GM18502 (cell line): ENCODE data around the gene ZNF554.
"Not testable (repeated sequence)": the region's sequence is repeated elsewhere in the genome, so short reads cannot be mapped to it uniquely, and the experiment has no call there.

Source experiments
- ATAC-seq: cut with Tn5 transposase; IDR thresholded peaks from one replicate; pipeline ENCODE4 v1.9.1; 2021; ENCODE audit warnings: mild to moderate bottlenecking; ENCODE audit not compliant: unreplicated experiment, poor library complexity

ZNF554 gene

DNA sequence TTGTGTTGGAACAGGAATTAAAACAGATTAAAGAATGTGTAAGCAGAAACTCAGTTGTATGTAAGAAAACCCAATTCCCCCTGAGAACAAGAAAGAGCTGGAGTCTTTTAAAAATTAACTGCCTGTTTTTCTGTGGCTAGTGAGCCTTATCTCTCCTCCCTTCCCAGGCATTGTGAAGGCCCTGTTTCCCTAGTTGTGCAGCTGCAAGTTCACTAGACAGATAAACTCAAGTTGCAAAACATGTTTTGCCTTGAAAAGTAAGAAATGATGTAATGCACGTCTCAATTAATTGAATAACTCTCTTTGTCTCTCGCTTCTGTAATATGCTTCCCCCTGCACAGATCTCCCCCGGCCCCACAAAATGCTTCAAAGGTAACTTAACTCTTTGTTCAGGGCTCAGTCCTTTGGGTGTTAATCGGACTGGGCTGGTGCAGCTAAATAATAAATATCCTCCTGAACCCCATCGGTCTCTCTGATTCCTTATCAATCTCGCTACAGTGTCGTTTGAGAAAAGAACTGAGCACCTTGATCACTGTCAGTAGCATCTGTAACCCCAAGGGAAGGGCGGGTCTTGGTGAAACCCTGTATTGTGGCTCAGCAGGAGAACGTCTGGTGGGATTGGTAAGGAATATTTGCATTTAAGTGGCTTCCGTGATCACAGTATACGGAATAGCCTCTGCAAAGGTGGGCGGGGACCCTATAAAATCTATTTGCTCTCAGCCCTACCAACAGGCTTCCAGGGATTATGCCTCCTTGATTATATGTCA lies 45.8 kb downstream of the ZNF554 start:
- no peak for ATAC-seq

DNA sequence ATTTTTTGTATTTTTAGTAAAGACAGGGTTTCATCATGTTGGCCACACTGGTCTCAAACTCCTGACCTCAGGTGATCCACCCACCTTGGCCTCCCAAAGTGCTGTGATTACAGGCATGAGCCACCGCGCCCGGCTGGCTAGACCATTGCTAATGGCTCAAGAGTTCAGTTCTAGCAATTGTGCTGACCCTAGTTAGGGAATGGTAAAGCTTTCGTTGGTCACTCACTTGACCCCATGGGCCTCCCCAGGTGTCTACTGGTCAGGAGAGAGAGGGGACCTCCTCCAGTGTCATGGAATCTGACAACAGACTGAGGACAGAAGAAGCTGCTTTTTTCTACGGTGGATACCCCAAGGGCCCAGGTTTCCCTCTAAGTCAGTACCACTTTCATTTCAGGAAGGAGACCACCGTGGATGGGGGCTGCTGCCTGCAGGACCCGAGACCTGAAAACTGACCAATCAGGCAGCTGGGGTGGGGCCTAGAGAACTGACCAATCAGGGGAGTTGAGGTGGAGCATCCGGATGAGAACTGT lies 46.9 kb downstream of the ZNF554 start:
- no peak for ATAC-seq

DNA sequence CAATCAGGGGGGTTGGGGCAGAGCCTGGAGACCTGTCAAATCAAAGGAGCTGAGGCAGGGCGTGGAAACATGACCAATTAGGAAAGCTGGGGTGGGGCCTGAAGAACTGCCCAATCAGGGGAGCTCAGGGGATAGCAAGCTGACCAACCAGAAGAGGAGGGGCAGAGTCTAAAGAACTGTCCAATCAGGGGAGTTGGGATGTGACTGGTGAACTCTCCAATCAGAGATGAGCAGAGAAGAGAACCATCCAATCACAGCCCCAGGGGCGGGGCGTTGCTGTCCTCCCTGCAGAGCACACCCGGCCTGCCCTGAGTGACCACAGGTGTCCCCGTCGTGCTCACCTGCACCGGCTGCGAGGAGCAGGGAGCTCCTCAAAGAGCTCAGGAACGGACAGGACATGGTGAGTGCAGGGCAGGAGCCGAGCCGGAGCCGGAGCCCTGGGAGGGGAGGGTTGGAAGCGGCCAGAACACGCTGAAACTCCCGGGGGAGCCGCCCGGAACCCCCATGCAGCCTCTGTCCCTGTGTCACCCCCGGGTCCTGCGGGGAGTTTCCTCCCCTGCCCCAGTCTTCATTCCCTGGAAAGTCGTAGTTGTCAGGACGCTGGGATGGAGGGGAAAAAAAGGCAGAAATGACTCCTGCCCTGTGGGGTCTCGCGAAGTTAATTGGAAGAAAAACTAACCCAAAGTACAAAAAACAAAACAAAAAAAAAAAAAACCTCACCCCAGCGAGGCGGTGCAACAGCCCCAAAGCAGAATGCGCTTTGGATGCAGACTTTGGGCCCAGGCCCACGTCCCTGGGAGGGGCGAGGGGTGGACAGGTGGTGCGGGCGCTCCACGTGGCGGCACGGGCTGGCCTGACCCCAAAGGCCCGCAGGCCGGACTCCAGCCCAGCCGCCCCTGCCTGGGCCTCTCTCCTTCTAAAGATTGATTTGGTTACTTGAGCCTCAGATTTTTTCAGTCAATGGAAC lies 47.6 kb downstream of the ZNF554 start, which contains the start of gene ZNF556:
TSS of gene ZNF556 (plus strand) at position 311 of the 967 bp plus-strand sequence. CDS start at position 398, 87 bp downstream.
- ATAC-seq: no peak

DNA sequence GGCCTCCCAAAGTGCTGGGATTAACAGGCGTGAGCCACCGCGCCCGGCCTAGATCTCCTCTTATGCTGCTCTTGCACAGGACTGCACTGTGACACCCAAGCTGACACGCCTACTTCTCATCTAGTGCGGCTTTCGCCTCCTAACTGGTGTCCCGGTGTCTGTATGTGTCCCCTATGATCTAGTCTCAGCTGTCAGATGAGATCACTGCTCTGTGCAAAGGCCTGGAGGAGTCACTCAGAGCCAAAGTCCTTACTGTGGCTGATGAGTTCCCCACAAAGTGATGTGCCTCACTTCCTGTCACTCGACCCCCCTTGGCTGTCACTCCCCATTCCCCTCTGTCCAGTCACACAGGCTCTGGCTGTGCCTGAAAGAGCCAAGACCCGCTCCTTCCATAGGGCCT lies 50.0 kb downstream of the ZNF554 start:
- ATAC-seq: no peak

- ATAC-seq: not testable (repeated sequence)
Observed at GRCh38 chr19:2872175-2872574, 52.5 kb downstream of the ZNF554 start.

GRCh38 chr19:2877398-2878331 lies 58.0 kb downstream of the ZNF554 start:
- ATAC-seq: no peak

GRCh38 chr19:2883686-2884439 lies 64.2 kb downstream of the ZNF554 start:
- ATAC-seq: no peak

DNA sequence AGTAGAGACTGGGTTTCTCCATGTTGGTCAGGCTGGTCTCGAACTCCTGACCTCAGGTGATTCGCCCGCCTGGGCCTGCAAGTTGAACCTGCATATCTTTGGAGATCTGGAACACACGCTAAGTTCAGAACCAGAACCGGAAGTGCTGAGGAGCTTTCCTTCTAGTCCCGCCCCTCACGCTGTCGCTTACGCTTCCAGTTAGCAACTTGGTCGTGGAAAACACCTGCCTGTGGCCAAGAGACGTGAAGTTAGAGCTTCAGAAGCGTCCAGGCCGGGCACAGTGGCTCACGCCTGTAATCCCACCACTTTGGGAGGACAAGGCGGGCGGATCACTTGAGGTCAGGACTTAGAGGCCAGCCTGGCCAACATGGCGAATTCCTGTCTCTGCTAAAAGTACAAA lies 66.1 kb downstream of the ZNF554 start:
- no peak for ATAC-seq
